ENCODE data around the gene ZNRF1. TPM values are rescaled to one million over a fixed set of nuclear protein-coding genes. Genes with fewer than 3 reads are reported as not detected.
A peak's percentile ranks its signal among the peaks of the same experiment; 100 is the strongest.

ZNRF1 gene
- total and polyA plus RNA-seq, 2 of the 13 experiments (the other 11 are each of a cell fraction or from before 2014, with no cell fraction given): 43.9 to 58.7 TPM

DNA sequence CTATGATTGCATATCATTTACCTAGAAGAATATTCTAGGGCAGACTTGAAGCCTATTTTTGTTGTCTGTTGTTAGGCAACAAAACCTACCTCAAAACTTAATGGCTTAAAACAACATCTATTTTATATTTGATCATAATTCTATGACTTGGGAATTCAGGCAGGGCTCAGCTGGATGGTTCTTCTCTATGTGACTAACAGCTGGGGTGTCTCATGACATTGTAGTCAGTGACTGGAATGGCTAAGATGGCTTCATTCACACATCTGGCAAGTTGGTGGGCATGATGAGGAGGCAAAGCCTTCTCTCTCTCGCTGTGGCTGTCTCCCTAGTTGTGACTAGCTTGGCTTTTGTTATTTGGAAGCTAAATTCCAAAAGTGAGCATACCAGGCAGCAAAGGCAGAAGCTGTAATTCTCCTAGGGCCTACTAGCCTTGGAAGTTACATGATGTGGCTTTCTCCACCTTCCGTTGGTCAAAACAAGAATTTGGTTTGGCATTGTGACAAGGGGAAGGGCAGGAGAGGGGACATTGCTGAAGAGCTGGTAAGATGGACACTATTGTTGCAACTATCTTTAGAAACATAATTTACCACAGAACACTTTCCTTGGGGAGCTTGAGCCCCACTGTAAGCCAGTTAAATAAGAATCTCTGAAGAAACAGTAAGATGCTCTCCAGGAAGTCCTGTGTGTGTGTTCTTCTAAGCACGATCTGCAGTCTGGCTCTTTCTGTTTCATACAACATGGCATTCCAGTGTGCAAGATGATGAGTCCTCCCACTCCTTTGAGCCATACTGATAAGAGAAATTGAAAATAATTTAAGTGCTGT lies 39.4 kb downstream of the ZNRF1 start:
- no peak overlapping the region for H2AFZ ChIP-seq (ENCODE audit: low read length)
- ChIA-PET POLR2A (interaction anchor here (0.8 kb wide), 1 partner anchor 44 kb away, joined by 3 read pairs; no protein-coding TSS in a partner anchor), CTCF (ENCODE audit: low intra/inter-chr PET ratio, low total read pairs) (no interaction called here)
- no peak overlapping the region for H3K9ac ChIP-seq (ENCODE audit: insufficient read depth, low read depth, low read length)
- H3K4me2 ChIP-seq (ENCODE audit: low read depth, low read length): no peak overlapping the region
- H3K4me1 ChIP-seq (ENCODE audit: insufficient read depth, low read length): peaks cover 19% of the 10 kb centered on the region
- ATAC-seq: no peak
- in situ Hi-C loops (cut with HindIII; ENCODE audit: extremely low pct_ligation_motif_present, low pct_unique_long_range_greater_than_20kb): no loop called here
- H3K27me3 ChIP-seq (ENCODE audit: control insufficient read depth in 1 of 2, insufficient read depth in 2 of 2, low read length in 2 of 2): no peaks in the 10 kb centered on the region
- H3K79me2 ChIP-seq (ENCODE audit: insufficient read depth, low read length): peaks cover 93% of the 10 kb centered on the region
- intact Hi-C loops (cut with micrococcal nuclease; ENCODE audit: unreplicated experiment): no loop called here
- peaks cover 4 to 17% of the 10 kb centered on the region in 2 experiments; a peak in 4 of 5 replicates for H3K36me3 ChIP-seq (replicated peaks in 1 of 2; ENCODE audit: control insufficient read depth in 1 of 2, insufficient read depth in 2 of 2, low read length in 2 of 2)
- 94% methylated on average over 3 of the region's 3 CpGs for WGBS (ENCODE audit: low lambda C conversion rate)
- TF ChIP-seq ZNF331 (CRISPR knock-in tag; IDR thresholded peaks at IDR 0.05) (peak; percentile 100), REL (CRISPR knock-in tag; conservative IDR thresholded peaks at IDR 0.05) (no peak)
- TF ChIP-seq, protein P1, sequence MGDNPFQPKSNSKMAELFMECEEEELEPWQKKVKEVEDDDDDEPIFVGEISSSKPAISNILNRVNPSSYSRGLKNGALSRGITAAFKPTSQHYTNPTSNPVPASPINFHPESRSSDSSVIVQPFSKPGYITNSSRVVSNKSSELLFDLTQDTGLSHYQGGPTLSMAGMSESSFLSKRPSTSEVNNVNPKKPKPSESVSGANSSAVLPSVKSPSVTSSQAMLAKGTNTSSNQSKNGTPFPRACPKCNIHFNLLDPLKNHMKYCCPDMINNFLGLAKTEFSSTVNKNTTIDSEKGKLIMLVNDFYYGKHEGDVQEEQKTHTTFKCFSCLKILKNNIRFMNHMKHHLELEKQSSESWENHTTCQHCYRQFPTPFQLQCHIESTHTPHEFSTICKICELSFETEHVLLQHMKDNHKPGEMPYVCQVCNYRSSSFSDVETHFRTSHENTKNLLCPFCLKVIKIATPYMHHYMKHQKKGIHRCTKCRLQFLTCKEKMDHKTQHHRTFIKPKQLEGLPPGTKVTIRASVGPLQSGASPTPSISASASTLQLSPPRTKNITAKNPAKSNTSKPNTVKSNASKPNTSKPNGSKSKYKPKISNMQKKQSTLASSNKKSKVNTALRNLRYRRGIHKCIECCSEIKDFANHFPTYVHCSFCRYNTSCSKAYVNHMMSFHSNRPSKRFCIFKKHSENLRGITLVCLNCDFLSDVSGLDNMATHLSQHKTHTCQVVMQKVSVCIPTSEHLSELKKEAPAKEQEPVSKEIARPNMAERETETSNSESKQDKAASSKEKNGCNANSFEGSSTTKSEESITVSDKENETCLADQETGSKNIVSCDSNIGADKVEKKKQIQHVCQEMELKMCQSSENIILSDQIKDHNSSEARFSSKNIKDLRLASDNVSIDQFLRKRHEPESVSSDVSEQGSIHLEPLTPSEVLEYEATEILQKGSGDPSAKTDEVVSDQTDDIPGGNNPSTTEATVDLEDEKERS (CRISPR knock-in tag; IDR thresholded peaks at IDR 0.05): peak; percentile 36; the same call in 1 of the 2 replicates
- peaks cover 18% of the 10 kb centered on the region; the same call in 1 of the 2 replicates for H3K9me3 ChIP-seq (ENCODE audit: low read length)
- no TSS peak for BruUV-seq (replicated peaks)
- no peak for DNase-seq (ENCODE audit: low spot score)
- peaks cover 20% of the 10 kb centered on the region for H4K20me1 ChIP-seq (ENCODE audit: insufficient read depth, low read length)
- no peak overlapping the region for H3K4me3 ChIP-seq (replicated peaks in 1 of 3; ENCODE audit: insufficient read depth in 1 of 3, low read depth in 2 of 3, low read length in 3 of 3)
- H3K27ac ChIP-seq (ENCODE audit: extremely low read length, insufficient read depth, low read length): no peak overlapping the region
- FAIRE-seq: no peak

DNA sequence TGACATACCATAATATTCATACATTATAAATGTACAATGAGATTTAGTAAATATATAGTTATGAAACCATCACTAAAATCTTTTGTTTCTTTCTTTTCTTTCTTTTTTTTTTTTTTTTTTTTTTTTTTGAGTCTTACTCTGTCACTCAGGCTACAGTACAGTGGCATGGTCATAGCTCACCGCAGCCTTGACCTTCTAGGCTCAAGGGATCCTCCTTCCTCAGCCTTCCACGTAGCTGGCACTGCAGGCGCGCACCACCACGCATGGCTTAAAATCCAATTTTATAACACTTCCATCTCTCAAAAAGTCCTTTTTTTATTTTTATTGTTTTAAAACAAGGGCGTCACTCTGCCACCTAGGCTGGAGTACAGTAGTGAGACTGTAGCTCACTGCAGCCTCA lies 41.1 kb downstream of the ZNRF1 start:
- H3K9ac ChIP-seq (ENCODE audit: insufficient read depth, low read depth, low read length): no peak overlapping the region
- H3K4me1 ChIP-seq (ENCODE audit: insufficient read depth, low read length): peaks cover 28% of the 10 kb centered on the region
- in situ Hi-C loops (cut with HindIII; ENCODE audit: extremely low pct_ligation_motif_present, low pct_unique_long_range_greater_than_20kb): no loop called here
- CTCF ChIA-PET (ENCODE audit: low intra/inter-chr PET ratio, low total read pairs): no interaction called here
- no peaks in the 10 kb centered on the region for H3K27me3 ChIP-seq (ENCODE audit: control insufficient read depth in 1 of 2, insufficient read depth in 2 of 2, low read length in 2 of 2)
- no peak overlapping the region for H2AFZ ChIP-seq (ENCODE audit: low read length)
- no TSS peak for BruUV-seq (replicated peaks)
- H3K4me3 ChIP-seq (replicated peaks in 1 of 3; ENCODE audit: insufficient read depth in 1 of 3, low read depth in 2 of 3, low read length in 3 of 3): no peak overlapping the region
- DNase-seq (ENCODE audit: low spot score) (no peak), FAIRE-seq (no peak), ATAC-seq (no peak)
- intact Hi-C loops (cut with micrococcal nuclease; ENCODE audit: unreplicated experiment): no loop called here
- WGBS (ENCODE audit: low lambda C conversion rate): 64% methylated on average over 6 of the region's 6 CpGs
- H3K9me3 ChIP-seq (ENCODE audit: low read length): peaks cover 18% of the 10 kb centered on the region; the same call in 1 of the 2 replicates
- peaks cover 94% of the 10 kb centered on the region for H3K79me2 ChIP-seq (ENCODE audit: insufficient read depth, low read length)
- H3K4me2 ChIP-seq (ENCODE audit: low read depth, low read length): no peak overlapping the region
- POLR2A ChIA-PET: no interaction called here
- H3K27ac ChIP-seq (ENCODE audit: extremely low read length, insufficient read depth, low read length): peak overlapping the region; percentile 29
- H3K36me3 ChIP-seq (replicated peaks in 1 of 2; ENCODE audit: control insufficient read depth in 1 of 2, insufficient read depth in 2 of 2, low read length in 2 of 2): peaks cover 4 to 17% of the 10 kb centered on the region in 2 experiments; a peak in 4 of 5 replicates
- peaks cover 25% of the 10 kb centered on the region for H4K20me1 ChIP-seq (ENCODE audit: insufficient read depth, low read length)
- no peak for TF ChIP-seq PAWR (CRISPR knock-in tag; IDR thresholded peaks at IDR 0.05; ENCODE audit: borderline replicate concordance)
- TF ChIP-seq PAF1 (CRISPR knock-in tag; IDR thresholded peaks at IDR 0.05): no peak
- TF ChIP-seq, protein P2, sequence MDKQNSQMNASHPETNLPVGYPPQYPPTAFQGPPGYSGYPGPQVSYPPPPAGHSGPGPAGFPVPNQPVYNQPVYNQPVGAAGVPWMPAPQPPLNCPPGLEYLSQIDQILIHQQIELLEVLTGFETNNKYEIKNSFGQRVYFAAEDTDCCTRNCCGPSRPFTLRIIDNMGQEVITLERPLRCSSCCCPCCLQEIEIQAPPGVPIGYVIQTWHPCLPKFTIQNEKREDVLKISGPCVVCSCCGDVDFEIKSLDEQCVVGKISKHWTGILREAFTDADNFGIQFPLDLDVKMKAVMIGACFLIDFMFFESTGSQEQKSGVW (CRISPR knock-in tag; IDR thresholded peaks at IDR 0.05; ENCODE audit: borderline replicate concordance): no peak
- TF ChIP-seq NFIC (IDR thresholded peaks at IDR 0.05; ENCODE audit: low read length): no peak
- no peak for TF ChIP-seq MED8 (CRISPR knock-in tag; IDR thresholded peaks at IDR 0.05; ENCODE audit: insufficient replicate concordance)
- TF ChIP-seq, protein P3, sequence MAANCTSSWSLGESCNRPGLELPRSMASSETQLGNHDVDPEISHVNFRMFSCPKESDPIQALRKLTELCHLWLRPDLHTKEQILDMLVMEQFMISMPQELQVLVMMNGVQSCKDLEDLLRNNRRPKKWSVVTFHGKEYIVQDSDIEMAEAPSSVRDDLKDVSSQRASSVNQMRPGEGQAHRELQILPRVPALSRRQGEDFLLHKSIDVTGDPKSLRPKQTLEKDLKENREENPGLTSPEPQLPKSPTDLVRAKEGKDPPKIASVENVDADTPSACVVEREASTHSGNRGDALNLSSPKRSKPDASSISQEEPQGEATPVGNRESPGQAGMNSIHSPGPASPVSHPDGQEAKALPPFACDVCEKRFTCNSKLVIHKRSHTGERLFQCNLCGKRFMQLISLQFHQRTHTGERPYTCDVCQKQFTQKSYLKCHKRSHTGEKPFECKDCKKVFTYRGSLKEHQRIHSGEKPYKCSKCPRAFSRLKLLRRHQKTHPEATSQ (CRISPR knock-in tag; IDR thresholded peaks at IDR 0.05; ENCODE audit: borderline replicate concordance): no peak
- TF ChIP-seq MXI1 (IDR thresholded peaks at IDR 0.05; ENCODE audit: borderline replicate concordance, low read depth, low read length): no peak
- TF ChIP-seq SOX5 (CRISPR knock-in tag; IDR thresholded peaks at IDR 0.05; ENCODE audit: borderline replicate concordance): no peak
- TF ChIP-seq ZNF256 (CRISPR knock-in tag; conservative IDR thresholded peaks at IDR 0.05): no peak

Data from HepG2 (cell line).